Neural cell (in vitro differentiated cells): ENCODE data around the gene IFIT3. TPM values are rescaled to one million over a fixed set of nuclear protein-coding genes. Genes with fewer than 3 reads are reported as not detected.

Experiments used
- H2AFZ ChIP-seq: fragments of 200-600, 300-800 bp; sonication (generic), shearing (Covaris generic); 2 replicates; pipeline ENCODE4 v1.6.0; 2014; ENCODE audit warnings: low read depth, mild to moderate bottlenecking, antibody characterized with exemption, low read length, moderate library complexity
- H3F3A ChIP-seq: fragments of 200-600 bp; shearing (Covaris generic); 2 replicates; pipeline ENCODE4 v1.6.1; 2016; ENCODE audit warnings: mild to moderate bottlenecking, moderate library complexity, mixed read lengths, antibody characterized with exemption, low read length; ENCODE audit not compliant: insufficient read depth, poor library complexity, severe bottlenecking
- H3K27ac ChIP-seq: fragments of 200-600, 300-800 bp; sonication (generic), shearing (Covaris generic); 2 replicates; pipeline ENCODE4 v1.5.1; 2014; ENCODE audit warnings: mild to moderate bottlenecking, low read length, moderate library complexity
- H3K27me3 ChIP-seq: fragments of 300-800, 200-600 bp; sonication (generic), shearing (Covaris generic); 2 replicates; pipeline ENCODE4 v1.6.0; 2014; ENCODE audit warnings: mild to moderate bottlenecking, low read depth, low read length, moderate library complexity; ENCODE audit not compliant: insufficient read depth
- H3K36me3 ChIP-seq: fragments of 300-800, 200-600 bp; sonication (generic), shearing (Covaris generic); 2 replicates; pipeline ENCODE4 v1.5.1; 2014; ENCODE audit warnings: mild to moderate bottlenecking, antibody characterized with exemption, low read length, moderate library complexity; ENCODE audit not compliant: insufficient read depth
- H3K4me2 ChIP-seq: fragments of 300-800, 200-600 bp; sonication (generic), shearing (Covaris generic); 2 replicates; pipeline ENCODE4 v1.6.0; 2014; ENCODE audit warnings: mild to moderate bottlenecking, low read length
- H3K4me3 ChIP-seq: fragments of 300-800, 200-600 bp; sonication (generic), shearing (Covaris generic); 2 replicates; pipeline ENCODE4 v1.5.1; 2014; ENCODE audit warnings: mild to moderate bottlenecking, low read length, moderate library complexity
- H3K79me2 ChIP-seq: fragments of 200-600 bp; shearing (Covaris generic); replicated peaks from 2 replicates; pipeline ENCODE4 v1.6.0; 2014; ENCODE audit warnings: mild to moderate bottlenecking, low read length, moderate library complexity; ENCODE audit not compliant: insufficient read depth
- H3K9ac ChIP-seq: fragments of 300-800, 200-600 bp; sonication (generic), shearing (Covaris generic); 2 replicates; pipeline ENCODE4 v1.6.1; 2016; ENCODE audit warnings: mild to moderate bottlenecking, low read length, mixed read lengths
- H3K9me2 ChIP-seq: fragments of 200-600 bp; shearing (Covaris generic); 2 replicates; pipeline ENCODE4 v1.6.1; 2016; ENCODE audit warnings: mild to moderate bottlenecking, low read length, mixed read lengths; ENCODE audit not compliant: insufficient read depth
- H3K9me3 ChIP-seq: fragments of 200-600, 300-800 bp; sonication (generic), shearing (Covaris generic); 2 replicates; pipeline ENCODE4 v1.6.1; 2016; ENCODE audit warnings: mild to moderate bottlenecking, mixed run types, low read length, moderate library complexity, mixed read lengths
- H4K20me1 ChIP-seq: fragments of 200-600 bp; shearing (Covaris generic); 2 replicates; pipeline ENCODE4 v1.6.1; 2016; ENCODE audit warnings: mild to moderate bottlenecking, mixed run types; ENCODE audit not compliant: insufficient read depth
- EP300 ChIP-seq: fragments of 450-650 bp; conservative IDR thresholded peaks from 2 replicates; pipeline ENCODE4 v1.6.1; 2014; ENCODE audit warnings: antibody characterized with exemption, mild to moderate bottlenecking, moderate library complexity; ENCODE audit not compliant: poor library complexity, severe bottlenecking
- EZH2 ChIP-seq: fragments of 200-600, 300-800 bp; shearing (Covaris generic), sonication (generic); IDR thresholded peaks from 2 replicates; pipeline ENCODE4 v1.6.1; 2014; ENCODE audit warnings: antibody characterized with exemption, low read length, borderline replicate concordance, mild to moderate bottlenecking; ENCODE audit not compliant: insufficient read depth, poor library complexity, severe bottlenecking
- MXI1 ChIP-seq: fragments of 450-650 bp; conservative IDR thresholded peaks from 2 replicates; pipeline ENCODE4 v1.6.1; 2014; ENCODE audit warnings: antibody characterized with exemption, mild to moderate bottlenecking; ENCODE audit not compliant: poor library complexity, severe bottlenecking
- POLR2AphosphoS5 ChIP-seq: IDR thresholded peaks from 2 replicates; pipeline ENCODE4 v1.6.1; 2012
- RAD21 ChIP-seq: fragments of 450-650 bp; conservative IDR thresholded peaks from 2 replicates; pipeline ENCODE4 v1.6.1; 2014; ENCODE audit warnings: antibody characterized with exemption, mild to moderate bottlenecking, moderate library complexity
- REST ChIP-seq: IDR thresholded peaks from 2 replicates; pipeline ENCODE4 v1.6.1; 2012; ENCODE audit warnings: borderline replicate concordance
- SMC3 ChIP-seq: fragments of 450-650 bp; conservative IDR thresholded peaks from 2 replicates; pipeline ENCODE4 v1.6.1; 2014; ENCODE audit warnings: antibody characterized with exemption, mild to moderate bottlenecking, moderate library complexity; ENCODE audit not compliant: poor library complexity
- TAF1 ChIP-seq: IDR thresholded peaks from 2 replicates; pipeline ENCODE4 v1.6.1; 2012; ENCODE audit warnings: low read depth
- polyA plus RNA-seq: library from polyadenylated mRNA; depleted of rRNA; stranded (reverse); fragments of >200 nt; gene quantifications from 2 replicates; pipeline ENCODE4 v1.2.3, GENCODE V29; 2014
- TF ChIP-seq, protein P1 (sequence below): fragments of 450-650 bp; IDR thresholded peaks from 2 replicates; pipeline ENCODE4 v1.5.1; 2014; ENCODE audit warnings: antibody characterized with exemption, mild to moderate bottlenecking, moderate library complexity; ENCODE audit not compliant: poor library complexity, severe bottlenecking

Gene IFIT3
- polyA plus RNA-seq, 1 donor from 2014 or later, result 0.24 TPM

DNA sequence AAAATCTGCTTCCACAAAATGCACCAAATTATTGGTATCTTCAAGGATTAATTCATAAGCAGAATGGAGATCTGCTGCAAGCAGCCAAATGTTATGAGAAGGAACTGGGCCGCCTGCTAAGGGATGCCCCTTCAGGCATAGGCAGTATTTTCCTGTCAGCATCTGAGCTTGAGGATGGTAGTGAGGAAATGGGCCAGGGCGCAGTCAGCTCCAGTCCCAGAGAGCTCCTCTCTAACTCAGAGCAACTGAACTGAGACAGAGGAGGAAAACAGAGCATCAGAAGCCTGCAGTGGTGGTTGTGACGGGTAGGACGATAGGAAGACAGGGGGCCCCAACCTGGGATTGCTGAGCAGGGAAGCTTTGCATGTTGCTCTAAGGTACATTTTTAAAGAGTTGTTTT lies 12.1 kb downstream of the IFIT3 start:
- no peak overlapping the region for H3K4me3 ChIP-seq

GRCh38 chr10:89341649-89342048 lies 13.9 kb downstream of the IFIT3 start:
- Histone ChIP-seq H3K27ac (peak overlapping the region; percentile 93), H3K4me2 (peak overlapping the region; percentile 76), H2AFZ (no peak overlapping the region), H3K79me2 (no peaks in the 10 kb centered on the region), H3K9ac (peak overlapping the region; percentile 77), H3K4me3 (peak overlapping the region; percentile 64), H3F3A (peaks cover 3% of the 10 kb centered on the region), H3K27me3 (no peaks in the 10 kb centered on the region), H3K9me3 (no peaks in the 10 kb centered on the region), H4K20me1 (no peaks in the 10 kb centered on the region), H3K9me2 (no peaks in the 10 kb centered on the region), H3K36me3 (no peaks in the 10 kb centered on the region)
- TF ChIP-seq SMC3 (no peak), EP300 (no peak), RAD21 (no peak), MXI1 (no peak), EZH2 (no peak), POLR2AphosphoS5 (no peak), REST (no peak), TAF1 (no peak)
- TF ChIP-seq, protein P1, sequence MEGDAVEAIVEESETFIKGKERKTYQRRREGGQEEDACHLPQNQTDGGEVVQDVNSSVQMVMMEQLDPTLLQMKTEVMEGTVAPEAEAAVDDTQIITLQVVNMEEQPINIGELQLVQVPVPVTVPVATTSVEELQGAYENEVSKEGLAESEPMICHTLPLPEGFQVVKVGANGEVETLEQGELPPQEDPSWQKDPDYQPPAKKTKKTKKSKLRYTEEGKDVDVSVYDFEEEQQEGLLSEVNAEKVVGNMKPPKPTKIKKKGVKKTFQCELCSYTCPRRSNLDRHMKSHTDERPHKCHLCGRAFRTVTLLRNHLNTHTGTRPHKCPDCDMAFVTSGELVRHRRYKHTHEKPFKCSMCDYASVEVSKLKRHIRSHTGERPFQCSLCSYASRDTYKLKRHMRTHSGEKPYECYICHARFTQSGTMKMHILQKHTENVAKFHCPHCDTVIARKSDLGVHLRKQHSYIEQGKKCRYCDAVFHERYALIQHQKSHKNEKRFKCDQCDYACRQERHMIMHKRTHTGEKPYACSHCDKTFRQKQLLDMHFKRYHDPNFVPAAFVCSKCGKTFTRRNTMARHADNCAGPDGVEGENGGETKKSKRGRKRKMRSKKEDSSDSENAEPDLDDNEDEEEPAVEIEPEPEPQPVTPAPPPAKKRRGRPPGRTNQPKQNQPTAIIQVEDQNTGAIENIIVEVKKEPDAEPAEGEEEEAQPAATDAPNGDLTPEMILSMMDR, result no peak

More for the DNA sequence above, 12.1 kb downstream of the IFIT3 start:
- no peak overlapping the region for H3K4me2 ChIP-seq
- H3K79me2 ChIP-seq, result no peaks in the 10 kb centered on the region
- H3F3A ChIP-seq, result peaks cover 3% of the 10 kb centered on the region
- no peaks in the 10 kb centered on the region for H3K9me2 ChIP-seq
- no peak for TF ChIP-seq TAF1
- TF ChIP-seq REST, result no peak
- no peak for TF ChIP-seq EZH2
- TF ChIP-seq POLR2AphosphoS5, result no peak
- TF ChIP-seq, protein P1, result no peak
- no peak for TF ChIP-seq MXI1
- TF ChIP-seq EP300, result no peak
- TF ChIP-seq SMC3, result no peak
- no peak overlapping the region for H3K27ac ChIP-seq
- no peaks in the 10 kb centered on the region for H3K36me3 ChIP-seq
- H3K27me3 ChIP-seq, result no peaks in the 10 kb centered on the region
- no peaks in the 10 kb centered on the region for H4K20me1 ChIP-seq
- no peaks in the 10 kb centered on the region for H3K9me3 ChIP-seq
- H3K9ac ChIP-seq, result no peak overlapping the region
- H2AFZ ChIP-seq, result no peak overlapping the region
